ENCODE results near the gene CDK2. TPM values are rescaled to one million over a fixed set of nuclear protein-coding genes. Genes with fewer than 3 reads are reported as not detected.

CDK2 gene
- total RNA-seq = 10.5 and 17.5 TPM in 2 replicates

DNA sequence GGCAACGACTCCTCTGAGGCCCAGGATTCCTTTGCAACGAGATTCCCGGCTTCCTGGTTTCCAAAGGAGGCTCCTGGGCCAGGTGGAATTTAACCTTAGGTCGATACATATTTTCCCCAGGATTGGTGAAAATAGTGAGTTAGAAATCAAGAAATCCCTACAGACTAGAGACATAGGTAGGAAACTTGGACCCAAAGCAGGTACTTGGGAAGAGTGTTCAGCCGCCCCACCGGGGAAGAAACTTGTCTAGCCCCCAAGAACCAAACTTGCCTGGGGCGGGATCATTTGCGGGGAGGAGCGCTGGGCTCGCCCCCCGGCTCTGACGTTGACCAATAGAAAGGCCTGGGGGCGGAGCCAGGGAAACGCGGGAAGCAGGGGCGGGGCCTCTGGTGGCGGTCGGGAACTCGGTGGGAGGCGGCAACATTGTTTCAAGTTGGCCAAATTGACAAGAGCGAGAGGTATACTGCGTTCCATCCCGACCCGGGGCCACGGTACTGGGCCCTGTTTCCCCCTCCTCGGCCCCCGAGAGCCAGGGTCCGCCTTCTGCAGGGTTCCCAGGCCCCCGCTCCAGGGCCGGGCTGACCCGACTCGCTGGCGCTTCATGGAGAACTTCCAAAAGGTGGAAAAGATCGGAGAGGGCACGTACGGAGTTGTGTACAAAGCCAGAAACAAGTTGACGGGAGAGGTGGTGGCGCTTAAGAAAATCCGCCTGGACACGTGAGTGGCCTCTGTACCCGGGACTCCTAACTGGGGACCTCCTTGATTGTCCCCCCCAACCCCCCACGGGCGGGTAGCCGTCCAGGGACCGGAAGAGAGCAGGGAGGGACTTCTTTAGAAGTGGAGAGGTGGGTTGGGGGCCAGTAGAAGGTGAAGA, at the start of gene CDK2:
TSS of gene CDK2 (plus strand) at position 423 of the 874 bp plus-strand sequence. CDS start at position 602, 179 bp downstream.

DNA sequence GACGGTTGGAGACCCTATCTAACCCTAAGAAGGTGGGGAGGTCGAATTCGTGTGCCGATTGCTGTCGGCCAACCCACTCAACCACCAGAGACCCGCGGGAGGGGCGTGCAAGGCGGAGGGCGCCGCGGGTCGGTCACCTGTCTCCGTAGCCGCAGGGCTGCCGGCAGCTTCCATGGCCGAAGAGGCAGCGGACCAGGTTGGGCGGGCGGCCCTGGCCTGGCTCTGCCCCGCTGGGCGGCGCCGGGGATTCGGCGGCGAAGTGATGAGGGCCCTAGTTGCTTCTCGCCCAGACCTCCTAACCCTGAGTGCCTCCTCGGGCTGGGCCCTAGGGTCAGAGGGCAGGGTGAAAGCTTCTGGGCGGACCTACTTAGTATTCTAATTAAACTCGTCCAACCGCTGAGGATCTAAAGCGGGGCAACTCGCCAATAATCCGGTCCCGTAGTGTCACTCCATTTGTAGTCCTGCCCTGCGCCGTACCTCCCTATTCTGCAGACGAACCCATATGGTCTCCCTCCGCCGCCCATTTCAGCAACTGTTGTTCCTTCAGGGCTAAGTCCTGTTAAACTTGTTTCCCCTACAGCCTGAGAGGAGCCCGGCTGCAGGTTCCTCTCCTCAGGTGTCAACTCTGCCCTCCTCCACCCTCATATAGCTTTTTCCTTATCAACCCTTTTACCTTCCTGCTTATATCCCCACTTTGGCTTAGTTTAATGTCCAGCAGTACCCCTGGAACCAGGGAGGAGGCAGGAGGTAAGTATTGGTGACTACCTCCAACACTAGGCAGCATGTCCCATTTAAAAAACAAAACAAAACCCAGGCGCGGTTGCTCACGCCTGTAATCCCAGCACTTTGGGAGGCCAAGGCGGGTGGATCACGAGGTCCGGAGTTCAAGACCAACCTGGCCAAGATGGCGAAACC, 38.8 kb upstream of the CDK2 start, which contains the start of gene PYM1:
TSS of gene PYM1 (minus strand) at position 307 of the 915 bp plus-strand sequence. CDS start at position 174, 133 bp downstream.

GRCh38 chr12:55930771-55931316, 35.8 kb upstream of the CDK2 start, which contains the start of gene DGKA:
Gene DGKA (plus strand): TSS chr12:55931162. CDS start chr12:55936504, 5,342 bp downstream.

DNA sequence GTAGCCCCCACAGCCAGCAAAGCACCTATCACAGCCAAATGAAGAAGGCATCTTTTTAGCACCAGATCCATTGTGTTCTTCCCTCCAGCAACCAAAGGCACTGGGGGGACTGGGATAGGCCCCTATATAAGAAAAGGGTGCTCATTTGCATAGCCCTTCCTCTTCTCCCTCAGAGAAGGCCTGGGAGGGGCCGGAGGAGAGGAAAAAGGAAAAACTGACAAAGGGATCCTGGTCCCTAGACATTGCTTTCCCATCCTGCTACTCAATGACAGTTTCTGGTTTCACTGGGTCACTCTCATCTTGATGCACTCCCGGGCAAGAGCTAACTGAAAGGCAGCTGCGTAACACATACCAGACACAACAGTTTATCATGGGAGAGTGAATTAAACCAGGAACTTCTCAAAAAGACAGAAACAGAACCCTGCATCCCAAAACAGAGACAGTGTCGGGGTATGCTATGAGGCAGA, 656 bp upstream of the CDK2 start, which contains the start of gene PMEL:
TSS of gene PMEL (minus strand) at position 102 of the 467 bp plus-strand sequence. CDS start at position 71, 31 bp downstream.

DNA sequence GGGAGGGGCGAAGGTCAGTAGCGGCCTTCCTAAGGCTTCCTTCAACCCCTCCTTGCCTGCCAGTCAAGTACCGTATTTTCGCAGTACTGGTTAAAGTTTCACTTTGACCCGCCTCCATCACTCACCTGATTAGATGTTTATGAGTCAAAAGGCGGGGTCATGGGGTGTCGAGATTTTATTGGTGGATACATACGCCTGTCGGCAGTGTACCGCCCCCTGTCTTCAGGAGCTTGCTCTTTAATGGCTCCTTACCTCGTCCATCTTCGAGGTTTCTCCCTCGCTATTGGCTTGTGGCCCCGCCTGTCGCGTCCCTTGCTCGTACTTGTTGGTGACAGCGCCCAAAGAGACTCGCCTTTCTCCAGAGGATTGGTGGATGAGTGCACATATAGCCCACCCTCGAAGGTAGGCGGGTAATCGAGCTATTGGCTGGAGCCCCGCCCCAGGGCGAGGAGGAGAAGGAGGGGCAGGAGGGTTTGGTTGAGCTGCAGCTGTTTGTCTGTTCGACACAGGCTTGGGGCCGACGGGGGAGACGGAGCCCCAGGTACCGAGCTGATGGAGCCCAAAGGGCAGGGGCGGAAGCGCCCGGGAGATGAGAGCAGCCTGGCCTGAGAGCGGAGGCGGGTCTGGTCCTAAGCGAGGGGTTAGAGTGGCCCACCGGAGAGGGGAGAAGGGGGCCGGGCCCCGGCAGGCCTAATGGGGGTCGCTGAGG, 7.1 kb downstream of the CDK2 start, which contains the start of gene RAB5B:
TSS of gene RAB5B (plus strand) at position 480 of the 709 bp plus-strand sequence. CDS start 12,883 bp downstream, outside the sequence.

DNA sequence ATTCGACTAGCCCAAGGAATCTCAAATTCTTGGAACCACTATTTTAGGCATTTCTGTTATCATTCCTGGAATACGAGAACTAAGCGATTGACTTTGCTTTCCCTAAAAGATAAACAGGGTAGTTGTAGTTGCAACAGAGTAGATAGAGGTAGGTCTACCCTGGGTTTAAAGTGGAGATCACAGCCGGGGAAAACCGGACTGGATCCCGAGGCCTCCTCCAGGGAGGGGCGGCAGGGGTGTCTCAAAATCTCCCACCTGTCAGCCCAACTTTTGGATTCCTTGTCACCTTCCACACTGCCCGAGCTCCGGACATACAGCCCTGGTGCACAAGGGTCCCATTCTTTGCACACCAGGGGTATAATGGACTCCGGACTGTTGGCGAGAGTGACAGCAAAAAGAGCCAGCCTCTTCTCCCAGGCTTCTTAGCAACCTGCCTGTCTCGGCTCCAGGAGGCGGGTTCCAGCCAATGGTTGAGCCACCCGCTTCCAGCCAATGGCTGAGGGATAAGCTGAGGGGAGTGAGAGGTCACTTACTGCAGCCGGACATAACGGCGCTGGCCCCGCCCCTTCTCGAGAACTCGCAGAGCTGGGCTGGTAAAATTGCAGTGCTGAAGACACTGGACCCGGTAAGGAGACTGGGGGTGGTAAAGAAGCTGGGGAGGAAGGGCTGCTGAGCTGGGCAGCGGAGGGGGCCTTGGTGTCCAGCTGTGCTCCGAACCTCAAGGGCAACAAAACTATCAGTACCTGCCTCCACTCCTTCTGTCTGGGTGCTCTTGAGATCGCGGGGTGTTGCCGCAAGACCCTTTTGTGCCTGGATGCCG, 30.3 kb downstream of the CDK2 start, which contains the start of gene SUOX:
TSS of gene SUOX (plus strand) at position 562 of the 820 bp plus-strand sequence. CDS start 4,946 bp downstream, outside the sequence.

DNA sequence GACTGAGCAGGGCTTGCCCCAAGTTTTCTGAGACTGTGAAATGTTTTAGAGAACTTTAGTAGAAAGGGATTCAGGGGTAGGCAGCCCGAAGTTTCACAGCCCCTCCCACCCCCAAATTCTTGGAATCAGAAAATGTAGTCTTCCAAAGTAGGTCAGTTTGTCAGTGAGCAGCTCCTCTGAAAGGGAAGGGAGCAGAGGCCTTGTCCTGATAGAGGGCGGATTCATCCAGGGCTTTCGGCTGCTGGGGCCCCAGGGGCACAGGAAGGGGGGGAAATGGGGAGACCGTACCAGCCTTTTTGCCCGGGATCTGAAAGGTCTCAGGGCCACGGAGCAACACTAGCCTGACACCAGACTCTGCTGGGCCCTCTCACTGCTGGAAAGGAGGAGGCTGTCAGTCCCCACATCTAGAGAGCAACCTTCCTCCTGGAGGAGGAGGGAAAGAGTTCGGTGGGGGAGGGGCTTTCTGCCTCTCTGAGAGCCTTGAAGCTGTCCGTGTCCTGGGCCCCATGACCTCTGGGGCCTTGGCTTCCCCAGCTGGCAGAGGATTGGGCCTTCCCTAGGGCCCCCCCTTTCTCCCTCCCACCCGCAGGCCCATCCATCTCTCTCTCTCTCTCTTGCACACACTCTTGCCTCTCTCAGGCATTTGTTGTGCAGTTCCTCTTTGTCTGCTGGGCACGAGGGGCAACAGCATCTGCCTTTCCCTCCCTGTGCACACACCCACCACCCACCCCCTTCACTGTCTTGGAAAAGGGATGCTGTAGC, 54.0 kb downstream of the CDK2 start, which contains the start of gene IKZF4:
TSS of gene IKZF4 (plus strand) at position 621 of the 762 bp plus-strand sequence. CDS start 451 bp downstream, outside the sequence.

Other genes with a start within 250 kb of the CDK2 start
- 3.1 and 8.1 TPM in 2 replicates for gene RDH5, start 246.4 kb upstream of the CDK2 start, total RNA-seq
- gene CD63, start 237.8 kb upstream of the CDK2 start, total RNA-seq = 1,149 and 1,628 TPM in 2 replicates
- 7.9 and 10.4 TPM in 2 replicates for gene GDF11, start 223.7 kb upstream of the CDK2 start, total RNA-seq
- gene SARNP, start 149.1 kb upstream of the CDK2 start, total RNA-seq = 81.9 and 98.8 TPM in 2 replicates
- gene ORMDL2, start 148.8 kb upstream of the CDK2 start, total RNA-seq = 18.8 and 28.9 TPM in 2 replicates
- gene DNAJC14, start 137.2 kb upstream of the CDK2 start, total RNA-seq = 32.1 and 38.2 TPM in 2 replicates
- 20.8 and 25.9 TPM in 2 replicates for gene MMP19, start 123.9 kb upstream of the CDK2 start, total RNA-seq
- gene PYM1, start 38.9 kb upstream of the CDK2 start, total RNA-seq = 29.2 and 38.9 TPM in 2 replicates
- gene DGKA, start 35.7 kb upstream of the CDK2 start, total RNA-seq = 23.0 and 53.5 TPM in 2 replicates
- gene PMEL, start 788 bp upstream of the CDK2 start, total RNA-seq = 0.47 TPM in 1 of 2 replicates, not detected in the other
- 60.8 and 74.7 TPM in 2 replicates for gene RAB5B, start 7.2 kb downstream of the CDK2 start, total RNA-seq
- 7.8 and 12.0 TPM in 2 replicates for gene SUOX, start 30.4 kb downstream of the CDK2 start, total RNA-seq
- gene IKZF4, start 54.2 kb downstream of the CDK2 start, total RNA-seq = 2.0 and 10.4 TPM in 2 replicates
- gene RPS26, start 75.1 kb downstream of the CDK2 start, total RNA-seq = 1,091 and 4,343 TPM in 2 replicates
- gene ERBB3, start 113.3 kb downstream of the CDK2 start, total RNA-seq = 1.9 and 4.2 TPM in 2 replicates
- 69.7 and 70.5 TPM in 2 replicates for gene PA2G4, start 137.7 kb downstream of the CDK2 start, total RNA-seq
- gene RPL41, start 149.8 kb downstream of the CDK2 start, total RNA-seq = 4,540 and 5,963 TPM in 2 replicates
- gene ZC3H10, start 151.4 kb downstream of the CDK2 start, total RNA-seq = 2.2 and 3.4 TPM in 2 replicates
- gene ESYT1, start 161.4 kb downstream of the CDK2 start, total RNA-seq = 104 and 207 TPM in 2 replicates
- 68.7 and 103 TPM in 2 replicates for gene MYL6B, start 185.8 kb downstream of the CDK2 start, total RNA-seq
- 1,218 and 3,228 TPM in 2 replicates for gene MYL6, start 191.5 kb downstream of the CDK2 start, total RNA-seq
- 30.8 and 40.4 TPM in 2 replicates for gene SMARCC2, start 222.7 kb downstream of the CDK2 start, total RNA-seq

Measured in pericardium fibroblast (primary cell).